GM19023 (cell line): ENCODE data around the gene ZNF804B.

Source experiments
- ATAC-seq: cut with Tn5 transposase; IDR thresholded peaks from one replicate; pipeline ENCODE4 v1.9.1; 2021; ENCODE audit warnings: mild to moderate bottlenecking, moderate library complexity; ENCODE audit not compliant: unreplicated experiment

ZNF804B gene

GRCh38 chr7:89247207-89247606 is 487.7 kb downstream of the ZNF804B start:
- ATAC-seq: no peak

- no peak for ATAC-seq
Observed at GRCh38 chr7:89259085-89259484, 499.6 kb downstream of the ZNF804B start.

GRCh38 chr7:89264126-89264525 is 504.6 kb downstream of the ZNF804B start:
- ATAC-seq: no peak

GRCh38 chr7:89265631-89266030 is 506.1 kb downstream of the ZNF804B start:
- ATAC-seq: no peak

GRCh38 chr7:89283302-89283701 is 523.8 kb downstream of the ZNF804B start:
- no peak for ATAC-seq

- ATAC-seq: no peak
Observed at GRCh38 chr7:89308535-89308934, 549.0 kb downstream of the ZNF804B start.

GRCh38 chr7:89311886-89312285 is 552.4 kb downstream of the ZNF804B start:
- ATAC-seq: no peak

- ATAC-seq: no peak
Observed at GRCh38 chr7:89312551-89312950, 553.1 kb downstream of the ZNF804B start.

- ATAC-seq: no peak
Observed at GRCh38 chr7:89316584-89317251, 557.2 kb downstream of the ZNF804B start.

GRCh38 chr7:89332026-89332425 is 572.5 kb downstream of the ZNF804B start:
- ATAC-seq: no peak

- ATAC-seq: no peak
Observed at GRCh38 chr7:89334797-89335196, 575.3 kb downstream of the ZNF804B start.

- ATAC-seq: no peak
Observed at GRCh38 chr7:89335490-89335889, 576.0 kb downstream of the ZNF804B start.

- no peak for ATAC-seq
Observed at GRCh38 chr7:89336121-89336520, 576.6 kb downstream of the ZNF804B start.

- no peak for ATAC-seq
Observed at GRCh38 chr7:89339748-89340147, 580.2 kb downstream of the ZNF804B start.

GRCh38 chr7:89357121-89357520 is 597.6 kb downstream of the ZNF804B start:
- ATAC-seq: no peak

GRCh38 chr7:89377219-89377618 is 617.7 kb downstream of the ZNF804B start:
- ATAC-seq: no peak

- ATAC-seq: no peak
Observed at GRCh38 chr7:89385411-89385810, 625.9 kb downstream of the ZNF804B start.
